NT2/D1 (cell line): ENCODE measurements around the gene SUPT20HL1.
"Not testable (repeated sequence)": the region's sequence is repeated elsewhere in the genome, so short reads cannot be mapped to it uniquely, and the experiment has no call there.

ENCODE experiments used
- DNase-seq: peaks from one replicate; pipeline ENCODE4 v3.0.0-alpha.2; 2011; ENCODE audit warnings: low read depth, low spot score
- H3K27me3 ChIP-seq: 2 replicates; pipeline ENCODE4 v1.6.0; 2011; ENCODE audit warnings: mild to moderate bottlenecking; ENCODE audit not compliant: insufficient read length, insufficient read depth
- H3K36me3 ChIP-seq: 2 replicates; pipeline ENCODE4 v1.6.1; 2011; ENCODE audit warnings: mild to moderate bottlenecking, low read length, mixed read lengths; ENCODE audit not compliant: insufficient read depth, insufficient read length
- H3K4me1 ChIP-seq: 2 replicates; pipeline ENCODE4 v1.5.1; 2011; ENCODE audit not compliant: insufficient read depth, insufficient read length
- H3K4me3 ChIP-seq: 2 replicates; pipeline ENCODE4 v1.5.1; 2011; ENCODE audit warnings: low read depth; ENCODE audit not compliant: insufficient read length
- H3K9ac ChIP-seq: 2 replicates; pipeline ENCODE4 v1.6.0; 2011; ENCODE audit warnings: low read depth; ENCODE audit not compliant: insufficient read length
- H3K9me3 ChIP-seq: 2 replicates; pipeline ENCODE4 v1.5.1; 2011; ENCODE audit warnings: mild to moderate bottlenecking, low read length; ENCODE audit not compliant: insufficient read depth
- SUZ12 ChIP-seq: IDR thresholded peaks from 2 replicates; pipeline ENCODE4 v1.6.1; 2011; ENCODE audit not compliant: insufficient read length, insufficient read depth; ENCODE audit errors: extremely low read depth
- YY1 ChIP-seq: IDR thresholded peaks from 2 replicates; pipeline ENCODE4 v1.6.1; 2011; ENCODE audit not compliant: insufficient read length, insufficient read depth
- ZNF274 ChIP-seq: IDR thresholded peaks from 2 replicates; pipeline ENCODE4 v1.6.1; 2011; ENCODE audit warnings: mild to moderate bottlenecking, low read depth, low read length

The SUPT20HL1 gene

GRCh38 chrX:24360272-24360671 is at the start of gene SUPT20HL1:
Gene SUPT20HL1, plus strand, starts transcription at chrX:24360639. Its CDS starts 2,122 bp downstream, at chrX:24362761.
- DNase-seq, result no peak
- TF ChIP-seq ZNF274 (no peak), SUZ12 (no peak), YY1 (no peak)
- no peak within 1 kb of the TSS for H3K9ac ChIP-seq
- H3K9me3 ChIP-seq, result no peaks in the 10 kb centered on the region
- H3K4me1 ChIP-seq, result no peaks in the 10 kb centered on the region
- H3K27me3 ChIP-seq, result no peaks in the 10 kb centered on the region
- H3K36me3 ChIP-seq, result no peaks in the 10 kb centered on the region
- no peak within 1 kb of the TSS for H3K4me3 ChIP-seq

DNA sequence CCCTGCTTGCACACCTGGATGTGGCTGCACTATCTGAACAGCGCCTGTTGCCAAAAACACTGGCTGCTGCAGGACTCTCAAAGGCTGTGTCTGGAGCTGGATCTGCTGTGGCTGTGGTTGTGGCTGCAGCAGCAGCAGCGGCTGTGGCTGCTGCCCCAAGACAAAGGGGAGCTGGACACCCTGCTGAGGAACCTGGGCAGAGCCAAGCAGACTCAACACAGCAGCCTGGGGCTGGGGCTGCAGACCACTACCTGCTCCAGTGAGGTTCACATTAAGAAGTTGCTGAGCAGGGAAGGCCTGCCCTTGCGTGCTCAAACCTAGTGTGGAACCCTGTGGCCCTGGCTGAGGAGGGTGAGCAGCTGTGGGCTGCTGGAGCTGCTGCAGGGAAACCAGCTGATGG is 49.5 kb upstream of the SUPT20HL1 start:
- DNase-seq, H3K4me3 ChIP-seq, H3K9me3 ChIP-seq, H3K27me3 ChIP-seq, H3K9ac ChIP-seq, H3K4me1 ChIP-seq, H3K36me3 ChIP-seq: not testable (repeated sequence)

DNA sequence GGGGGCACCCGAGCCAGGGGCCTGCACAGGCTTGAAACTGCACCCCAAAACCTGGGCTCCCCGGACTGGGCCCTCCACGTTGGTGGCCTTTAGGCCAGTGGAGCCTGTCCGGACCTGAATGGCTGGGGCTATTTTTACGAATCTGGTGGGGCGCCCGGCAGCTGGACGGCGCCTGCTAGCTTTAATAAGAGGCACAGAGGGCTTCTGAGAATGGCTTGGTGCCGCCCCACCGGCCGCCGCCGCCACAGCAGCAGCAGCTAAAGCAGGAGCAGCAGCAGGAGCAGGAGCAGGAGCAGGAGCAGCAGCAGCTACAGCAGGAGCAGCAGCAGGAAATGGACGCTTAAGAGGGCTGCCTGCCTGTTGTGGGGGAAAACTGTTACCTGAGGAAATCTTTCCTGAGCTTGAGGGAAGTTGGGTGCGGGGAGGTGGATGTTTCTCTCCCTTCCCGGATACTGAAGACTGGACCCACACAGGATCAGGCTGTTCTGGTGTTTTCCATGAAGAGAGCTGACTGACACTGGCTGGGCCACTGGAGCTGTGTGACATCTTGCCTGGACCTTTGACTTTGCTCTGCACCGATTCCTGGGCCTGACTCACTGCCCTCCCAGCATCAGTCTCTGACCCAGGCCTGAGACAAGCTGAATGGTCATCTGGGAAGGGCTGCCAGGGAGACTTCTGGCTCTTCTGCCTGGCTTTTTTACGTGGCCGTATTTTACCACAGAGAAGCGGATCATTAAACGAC is 48.8 kb upstream of the SUPT20HL1 start:
- not testable (repeated sequence) for H3K9me3 ChIP-seq, H3K27me3 ChIP-seq, H3K9ac ChIP-seq, DNase-seq, H3K36me3 ChIP-seq, H3K4me3 ChIP-seq, H3K4me1 ChIP-seq

GRCh38 chrX:24312249-24312607 is 48.2 kb upstream of the SUPT20HL1 start:
- DNase-seq, H3K27me3 ChIP-seq, H3K9me3 ChIP-seq, H3K36me3 ChIP-seq, H3K4me1 ChIP-seq, H3K9ac ChIP-seq, H3K4me3 ChIP-seq: not testable (repeated sequence)

GRCh38 chrX:24314019-24314635 is 46.3 kb upstream of the SUPT20HL1 start, which contains the start of gene SUPT20HL2:
Gene SUPT20HL2, minus strand, starts transcription at chrX:24314069. Its CDS starts 754 bp downstream, at chrX:24313315.
- Histone ChIP-seq H3K9me3 (no peaks in the 10 kb centered on the region), H3K9ac (no peak within 1 kb of the TSS), H3K4me3 (no peak within 1 kb of the TSS), H3K36me3 (no peaks in the 10 kb centered on the region), H3K4me1 (peaks cover 5% of the 10 kb centered on the region), H3K27me3 (no peaks in the 10 kb centered on the region)
- no peak for DNase-seq
- TF ChIP-seq SUZ12, result no peak

DNA sequence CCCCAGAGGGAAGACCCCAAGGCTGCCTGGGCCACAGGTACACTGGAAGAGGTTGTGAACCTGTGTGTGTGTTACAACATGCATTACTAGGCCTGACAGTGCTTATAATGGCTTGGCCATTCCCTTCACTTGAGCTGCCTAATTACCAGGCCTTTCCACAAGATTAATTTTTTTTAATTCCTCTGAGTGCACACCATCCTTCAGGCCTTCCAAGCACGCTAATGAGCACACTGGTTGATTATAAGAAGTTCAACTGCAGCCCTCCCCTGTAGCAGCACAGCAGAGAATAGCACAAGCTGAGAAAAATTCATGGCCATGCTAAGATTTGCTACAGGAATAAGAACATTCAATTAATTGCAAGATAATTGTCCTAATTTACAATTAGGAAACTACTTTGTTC is 44.3 kb upstream of the SUPT20HL1 start:
- no peaks in the 10 kb centered on the region for H3K9me3 ChIP-seq
- H3K4me3 ChIP-seq, result no peak overlapping the region
- TF ChIP-seq YY1 (no peak), ZNF274 (no peak), SUZ12 (no peak)
- no peaks in the 10 kb centered on the region for H3K27me3 ChIP-seq
- H3K9ac ChIP-seq, result no peak overlapping the region
- H3K36me3 ChIP-seq, result no peaks in the 10 kb centered on the region
- no peak for DNase-seq
- no peaks in the 10 kb centered on the region for H3K4me1 ChIP-seq

DNA sequence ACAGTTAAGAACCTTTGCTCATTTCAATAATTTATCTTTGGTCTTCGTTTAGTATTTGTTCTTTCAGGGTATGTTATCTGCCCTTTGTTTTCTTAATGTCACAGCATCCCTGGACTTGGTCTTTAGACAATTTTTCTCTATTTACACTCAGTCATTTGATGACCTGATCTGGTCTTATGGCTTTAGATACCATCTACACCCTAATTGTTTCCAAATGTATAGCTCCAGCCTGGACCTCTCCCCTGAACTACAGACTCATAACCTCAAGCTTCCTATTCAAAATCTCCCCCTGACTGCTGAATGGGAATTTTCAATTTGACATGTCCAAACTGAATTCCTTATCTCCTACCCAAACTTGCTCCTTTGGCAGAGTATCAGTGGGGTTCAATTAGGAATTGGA is 42.9 kb upstream of the SUPT20HL1 start:
- no peaks in the 10 kb centered on the region for H3K4me1 ChIP-seq
- no peaks in the 10 kb centered on the region for H3K9me3 ChIP-seq
- no peaks in the 10 kb centered on the region for H3K27me3 ChIP-seq
- DNase-seq, result no peak
- no peak overlapping the region for H3K4me3 ChIP-seq
- H3K36me3 ChIP-seq, result no peaks in the 10 kb centered on the region
- TF ChIP-seq SUZ12, result no peak
- no peak for TF ChIP-seq ZNF274
- TF ChIP-seq YY1, result no peak
- H3K9ac ChIP-seq, result no peak overlapping the region

- no peak for TF ChIP-seq SUZ12
- TF ChIP-seq YY1, result no peak
- no peak for TF ChIP-seq ZNF274
- no peak overlapping the region for H3K9ac ChIP-seq
- H3K36me3 ChIP-seq, result no peaks in the 10 kb centered on the region
- no peak for DNase-seq
- no peak overlapping the region for H3K4me3 ChIP-seq
- H3K27me3 ChIP-seq, result no peaks in the 10 kb centered on the region
- H3K4me1 ChIP-seq, result no peaks in the 10 kb centered on the region
- no peaks in the 10 kb centered on the region for H3K9me3 ChIP-seq
These were observed 38.6 kb upstream of the SUPT20HL1 start for GRCh38 chrX:24321741-24322395.
